ENCODE measurements around the gene SQSTM1. TPM values are rescaled to one million over a fixed set of nuclear protein-coding genes. Genes with fewer than 3 reads are reported as not detected.

SQSTM1 gene
- total RNA-seq, 1 experiment from 2014 or later, result 100.0 TPM

DNA sequence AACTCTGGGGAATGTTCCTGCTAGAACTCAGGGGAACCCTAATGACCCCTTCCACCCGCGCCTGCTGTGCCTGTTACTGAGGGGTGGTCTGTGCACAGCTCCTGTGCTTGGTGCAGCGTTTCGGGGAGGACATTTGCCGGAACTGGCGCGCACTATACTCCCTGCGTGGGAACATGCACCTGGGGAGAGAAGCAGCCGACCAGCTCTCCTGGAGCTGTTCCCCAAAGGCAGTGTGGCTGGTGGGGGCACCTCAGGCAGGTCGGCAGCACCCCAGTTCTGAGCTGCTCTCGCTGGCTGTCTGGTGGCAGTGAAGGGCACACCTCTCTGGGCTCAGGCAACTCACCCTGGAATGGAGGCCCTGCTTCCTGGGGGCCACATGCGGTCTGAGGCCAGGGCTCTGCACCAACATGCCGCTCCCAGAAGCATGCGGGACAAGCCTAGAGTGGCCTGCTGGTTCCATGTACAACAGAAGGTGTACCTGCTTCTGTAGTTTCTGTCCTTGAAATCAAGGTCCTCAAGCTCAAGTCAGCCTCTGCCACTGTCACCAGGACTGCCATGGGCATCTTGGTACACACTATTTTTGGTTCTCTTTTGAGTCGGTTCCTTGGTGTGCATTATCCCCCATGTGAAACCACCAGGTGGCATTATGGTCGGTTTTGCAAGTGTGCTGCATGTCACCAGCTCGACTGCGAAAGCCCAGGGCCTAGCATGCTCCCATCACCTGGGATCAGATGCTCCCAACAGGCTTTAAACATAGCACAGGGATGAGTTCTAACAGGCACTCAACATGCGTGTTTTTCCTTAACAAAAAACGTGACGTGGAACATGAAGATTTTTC lies 45.8 kb downstream of the SQSTM1 start:
- Histone ChIP-seq H3K79me2 (ENCODE audit: low read length) (no peaks in the 10 kb centered on the region), H2AFZ (ENCODE audit: low read length) (no peak overlapping the region), H3K4me1 (ENCODE audit: low read length) (no peaks in the 10 kb centered on the region), H4K20me1 (ENCODE audit: insufficient read depth, low read depth, low read length) (no peaks in the 10 kb centered on the region), H3K27ac (ENCODE audit: low read length) (no peak overlapping the region), H3K9me3 (ENCODE audit: low read length) (no peaks in the 10 kb centered on the region), H3K9me2 (replicated peaks; ENCODE audit: insufficient read depth, low read length) (no peaks in the 10 kb centered on the region), H3K27me3 (ENCODE audit: low read length) (no peaks in the 10 kb centered on the region), H3K9ac (ENCODE audit: low read length) (no peak overlapping the region), H3K4me3 (ENCODE audit: low read length) (no peak overlapping the region), H3K36me3 (ENCODE audit: insufficient read depth, low read length) (peaks cover 10% of the 10 kb centered on the region), H3K4me2 (ENCODE audit: low read depth, low read length, poor library complexity, severe bottlenecking) (no peak overlapping the region)
- peak; percentile 57 for DNase-seq

DNA sequence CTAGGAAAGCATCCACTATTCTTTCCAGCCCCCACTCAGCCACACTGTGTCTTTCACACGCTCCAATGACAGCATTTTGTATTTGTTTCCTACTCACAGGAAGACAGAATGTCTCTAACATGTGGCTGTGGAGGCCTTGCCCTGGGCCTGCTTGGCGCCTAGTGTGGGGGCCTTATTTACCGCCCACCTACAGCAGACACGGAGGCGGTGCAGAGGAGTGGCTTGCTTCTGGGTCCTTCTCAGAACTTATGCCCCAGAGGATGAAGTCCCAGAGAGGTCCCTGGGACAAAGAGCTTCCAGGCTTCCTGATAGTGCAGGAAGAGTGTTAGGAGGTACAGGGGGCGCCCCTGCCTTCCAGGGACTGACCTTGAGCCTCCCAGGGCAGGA lies 46.4 kb downstream of the SQSTM1 start:
- Histone ChIP-seq H3K9ac (ENCODE audit: low read length) (no peak overlapping the region), H2AFZ (ENCODE audit: low read length) (no peak overlapping the region)

DNA sequence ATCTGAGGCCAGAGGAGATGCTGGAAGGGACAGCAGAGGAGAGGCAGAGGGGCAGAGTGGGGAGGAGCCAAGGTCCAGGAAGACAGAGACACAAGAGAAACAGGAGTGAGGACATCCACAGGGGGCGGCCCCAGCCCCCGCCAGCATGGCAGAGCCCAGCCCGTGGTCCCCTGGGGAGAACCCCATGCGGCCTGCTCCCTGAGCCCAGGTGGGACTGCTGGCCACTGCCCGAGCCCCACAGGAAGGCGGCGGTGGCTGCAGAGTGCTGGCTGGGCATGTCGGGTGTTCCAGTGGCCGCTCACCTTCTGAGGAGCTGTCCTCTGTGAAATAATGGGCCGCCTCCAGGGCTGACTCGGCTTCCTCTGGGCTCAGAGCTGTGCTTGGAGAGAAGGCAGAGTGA lies 46.8 kb downstream of the SQSTM1 start:
- no peak for DNase-seq
- H3K4me3 ChIP-seq (ENCODE audit: low read length), result no peak overlapping the region
- no peak overlapping the region for H3K27ac ChIP-seq (ENCODE audit: low read length)
- no peaks in the 10 kb centered on the region for H3K9me2 ChIP-seq (replicated peaks; ENCODE audit: insufficient read depth, low read length)
- no peaks in the 10 kb centered on the region for H3K27me3 ChIP-seq (ENCODE audit: low read length)
- no peak overlapping the region for H3K4me2 ChIP-seq (ENCODE audit: low read depth, low read length, poor library complexity, severe bottlenecking)
- no peaks in the 10 kb centered on the region for H3K4me1 ChIP-seq (ENCODE audit: low read length)
- peaks cover 10% of the 10 kb centered on the region for H3K36me3 ChIP-seq (ENCODE audit: insufficient read depth, low read length)
- no peak overlapping the region for H3K9ac ChIP-seq (ENCODE audit: low read length)
- H2AFZ ChIP-seq (ENCODE audit: low read length), result no peak overlapping the region
- H3K9me3 ChIP-seq (ENCODE audit: low read length), result no peaks in the 10 kb centered on the region
- no peaks in the 10 kb centered on the region for H4K20me1 ChIP-seq (ENCODE audit: insufficient read depth, low read depth, low read length)
- H3K79me2 ChIP-seq (ENCODE audit: low read length), result no peaks in the 10 kb centered on the region

More for the DNA sequence above, 46.4 kb downstream of the SQSTM1 start:
- Histone ChIP-seq H3K4me3 (ENCODE audit: low read length) (no peak overlapping the region), H3K27me3 (ENCODE audit: low read length) (no peaks in the 10 kb centered on the region), H3K4me1 (ENCODE audit: low read length) (no peaks in the 10 kb centered on the region), H3K79me2 (ENCODE audit: low read length) (no peaks in the 10 kb centered on the region), H4K20me1 (ENCODE audit: insufficient read depth, low read depth, low read length) (no peaks in the 10 kb centered on the region), H3K27ac (ENCODE audit: low read length) (no peak overlapping the region), H3K36me3 (ENCODE audit: insufficient read depth, low read length) (peaks cover 10% of the 10 kb centered on the region), H3K4me2 (ENCODE audit: low read depth, low read length, poor library complexity, severe bottlenecking) (no peak overlapping the region), H3K9me3 (ENCODE audit: low read length) (no peaks in the 10 kb centered on the region), H3K9me2 (replicated peaks; ENCODE audit: insufficient read depth, low read length) (no peaks in the 10 kb centered on the region)
- DNase-seq, result no peak

DNA sequence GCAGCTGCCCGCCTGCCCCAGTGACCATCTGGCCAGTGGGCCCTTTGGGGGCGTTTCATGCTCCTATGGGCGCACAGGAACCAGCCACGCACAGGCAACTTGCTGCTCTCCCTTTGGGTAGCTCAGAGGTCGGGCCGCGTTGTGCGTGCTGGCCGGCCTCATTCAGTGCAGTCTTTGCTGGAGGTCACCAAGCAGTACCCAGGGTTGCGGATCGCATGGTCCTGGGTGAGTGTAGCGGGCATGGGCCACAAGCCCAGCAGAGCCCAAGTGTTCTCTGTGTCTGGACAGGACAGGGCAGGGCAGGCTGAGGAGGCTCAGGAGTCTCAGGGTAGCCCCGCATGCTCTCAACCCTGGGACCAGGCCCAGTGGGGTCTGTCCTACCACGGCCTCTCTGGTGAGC lies 47.8 kb downstream of the SQSTM1 start:
- DNase-seq, result no peak
- Histone ChIP-seq H3K27me3 (ENCODE audit: low read length) (no peaks in the 10 kb centered on the region), H3K36me3 (ENCODE audit: insufficient read depth, low read length) (peaks cover 10% of the 10 kb centered on the region), H3K4me3 (ENCODE audit: low read length) (no peak overlapping the region), H3K4me2 (ENCODE audit: low read depth, low read length, poor library complexity, severe bottlenecking) (no peak overlapping the region), H3K27ac (ENCODE audit: low read length) (no peak overlapping the region), H3K79me2 (ENCODE audit: low read length) (no peaks in the 10 kb centered on the region), H3K9me2 (replicated peaks; ENCODE audit: insufficient read depth, low read length) (no peaks in the 10 kb centered on the region), H2AFZ (ENCODE audit: low read length) (no peak overlapping the region), H3K9me3 (ENCODE audit: low read length) (no peaks in the 10 kb centered on the region), H3K4me1 (ENCODE audit: low read length) (no peaks in the 10 kb centered on the region), H4K20me1 (ENCODE audit: insufficient read depth, low read depth, low read length) (no peaks in the 10 kb centered on the region), H3K9ac (ENCODE audit: low read length) (no peak overlapping the region)

DNA sequence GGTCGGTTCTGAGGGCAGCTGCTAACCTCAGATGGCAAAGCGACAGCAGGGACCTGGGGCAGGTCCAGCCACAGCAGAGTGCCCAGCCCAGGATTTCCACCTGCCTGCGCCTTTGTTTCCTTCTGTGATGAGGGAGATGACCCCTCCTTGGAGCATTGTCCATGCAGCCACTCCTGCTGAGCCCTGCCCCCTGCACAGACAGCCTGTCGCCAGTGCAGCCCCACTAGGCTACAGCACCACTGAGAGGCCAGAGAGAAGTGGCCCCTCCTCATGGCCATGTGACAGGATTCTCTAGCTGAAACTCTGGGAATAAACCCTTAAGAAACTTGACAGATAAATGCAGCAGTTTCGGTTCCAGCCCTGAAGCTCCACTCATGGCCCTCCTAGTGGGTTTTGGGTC lies 48.4 kb downstream of the SQSTM1 start:
- H3K4me2 ChIP-seq (ENCODE audit: low read depth, low read length, poor library complexity, severe bottlenecking), result no peak overlapping the region
- no peak overlapping the region for H2AFZ ChIP-seq (ENCODE audit: low read length)
- H3K9ac ChIP-seq (ENCODE audit: low read length), result no peak overlapping the region
- no peak for DNase-seq
- no peaks in the 10 kb centered on the region for H3K9me2 ChIP-seq (replicated peaks; ENCODE audit: insufficient read depth, low read length)
- H3K9me3 ChIP-seq (ENCODE audit: low read length), result no peaks in the 10 kb centered on the region
- no peaks in the 10 kb centered on the region for H3K4me1 ChIP-seq (ENCODE audit: low read length)
- no peaks in the 10 kb centered on the region for H3K27me3 ChIP-seq (ENCODE audit: low read length)
- H3K36me3 ChIP-seq (ENCODE audit: insufficient read depth, low read length), result peaks cover 11% of the 10 kb centered on the region; the same call in 1 of the 2 replicates
- H4K20me1 ChIP-seq (ENCODE audit: insufficient read depth, low read depth, low read length), result no peaks in the 10 kb centered on the region
- no peak overlapping the region for H3K4me3 ChIP-seq (ENCODE audit: low read length)
- H3K27ac ChIP-seq (ENCODE audit: low read length), result no peak overlapping the region
- H3K79me2 ChIP-seq (ENCODE audit: low read length), result no peaks in the 10 kb centered on the region

DNA sequence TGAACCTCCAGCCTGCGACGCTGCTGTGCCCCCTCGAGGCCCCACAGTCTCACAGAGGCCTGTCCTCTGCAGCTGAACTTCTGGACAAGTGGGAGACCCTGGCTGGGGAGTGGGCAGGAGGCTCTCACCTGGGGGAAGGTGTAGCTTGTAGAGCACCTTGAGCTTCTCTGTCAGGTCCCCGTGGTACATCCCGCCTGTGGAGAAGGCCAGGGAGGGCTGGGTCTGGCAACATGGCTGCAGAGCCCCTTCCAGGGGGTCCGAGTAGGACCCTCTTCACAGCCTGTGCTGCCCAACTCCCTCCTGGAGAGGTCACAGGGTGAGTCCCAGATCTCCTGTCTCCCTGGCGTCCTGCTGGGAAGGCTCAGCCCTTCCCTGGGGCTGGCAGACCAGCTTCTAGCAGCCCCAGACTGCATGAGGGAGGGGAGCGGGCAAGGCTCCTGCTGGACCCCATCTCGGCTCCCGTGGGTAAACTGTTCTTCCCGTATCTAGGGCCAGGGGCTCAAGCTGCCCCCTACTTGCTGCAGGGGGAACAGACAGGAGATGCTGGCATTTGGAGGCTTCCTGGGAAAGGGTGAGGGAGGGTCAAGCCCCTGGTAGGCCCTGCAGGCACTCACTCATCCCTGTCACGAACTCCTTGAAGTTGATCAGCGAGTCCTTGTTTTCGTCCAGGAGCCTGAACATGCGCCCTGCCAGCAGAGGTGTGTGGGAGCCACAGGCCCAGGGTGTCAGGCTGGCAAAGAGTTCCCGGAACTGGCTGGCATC lies 49.1 kb downstream of the SQSTM1 start:
- Histone ChIP-seq H3K9me2 (replicated peaks; ENCODE audit: insufficient read depth, low read length) (no peaks in the 10 kb centered on the region), H3K9ac (ENCODE audit: low read length) (no peak overlapping the region), H3K4me3 (ENCODE audit: low read length) (no peak overlapping the region), H4K20me1 (ENCODE audit: insufficient read depth, low read depth, low read length) (no peaks in the 10 kb centered on the region), H3K27me3 (ENCODE audit: low read length) (no peaks in the 10 kb centered on the region), H3K4me2 (ENCODE audit: low read depth, low read length, poor library complexity, severe bottlenecking) (no peak overlapping the region), H3K36me3 (ENCODE audit: insufficient read depth, low read length) (peaks cover 11% of the 10 kb centered on the region; the same call in 1 of the 2 replicates), H3K27ac (ENCODE audit: low read length) (no peak overlapping the region), H3K9me3 (ENCODE audit: low read length) (no peaks in the 10 kb centered on the region), H3K79me2 (ENCODE audit: low read length) (no peaks in the 10 kb centered on the region), H3K4me1 (ENCODE audit: low read length) (no peaks in the 10 kb centered on the region), H2AFZ (ENCODE audit: low read length) (no peak overlapping the region)
- no peak for DNase-seq

DNA sequence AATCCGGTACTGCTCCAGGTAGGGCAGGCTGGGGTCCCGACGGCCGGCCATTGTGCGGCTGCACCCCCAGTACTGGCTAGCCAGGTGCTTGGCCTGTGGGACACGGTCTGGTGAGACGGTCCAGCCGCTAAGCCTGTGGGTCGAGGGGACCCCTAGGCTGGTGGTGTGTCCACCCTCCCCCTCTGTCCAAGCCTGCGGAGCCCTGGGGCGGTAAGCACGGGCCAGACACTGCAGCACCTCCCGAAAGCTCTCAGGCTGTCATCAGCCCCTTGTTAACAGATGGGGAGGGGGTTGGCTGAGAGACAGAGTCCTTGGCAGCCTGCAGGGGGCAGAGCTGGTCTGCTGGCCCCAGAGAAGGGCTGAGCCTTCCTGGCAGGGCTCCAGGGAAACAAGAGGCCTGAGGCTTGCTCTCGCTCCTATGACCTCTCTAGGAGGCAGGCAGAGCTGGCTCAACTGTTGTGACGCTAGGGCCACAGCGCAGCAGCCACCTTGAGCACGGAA lies 49.7 kb downstream of the SQSTM1 start:
- Histone ChIP-seq H3K9me2 (replicated peaks; ENCODE audit: insufficient read depth, low read length) (no peaks in the 10 kb centered on the region), H3K27ac (ENCODE audit: low read length) (no peak overlapping the region), H3K9ac (ENCODE audit: low read length) (no peak overlapping the region), H2AFZ (ENCODE audit: low read length) (no peak overlapping the region), H3K36me3 (ENCODE audit: insufficient read depth, low read length) (peaks cover 11% of the 10 kb centered on the region; the same call in 1 of the 2 replicates), H3K4me3 (ENCODE audit: low read length) (no peak overlapping the region), H4K20me1 (ENCODE audit: insufficient read depth, low read depth, low read length) (no peaks in the 10 kb centered on the region), H3K79me2 (ENCODE audit: low read length) (no peaks in the 10 kb centered on the region), H3K9me3 (ENCODE audit: low read length) (no peaks in the 10 kb centered on the region), H3K4me2 (ENCODE audit: low read depth, low read length, poor library complexity, severe bottlenecking) (no peak overlapping the region), H3K27me3 (ENCODE audit: low read length) (no peaks in the 10 kb centered on the region), H3K4me1 (ENCODE audit: low read length) (no peaks in the 10 kb centered on the region)
- peak; percentile 80 for DNase-seq

DNA sequence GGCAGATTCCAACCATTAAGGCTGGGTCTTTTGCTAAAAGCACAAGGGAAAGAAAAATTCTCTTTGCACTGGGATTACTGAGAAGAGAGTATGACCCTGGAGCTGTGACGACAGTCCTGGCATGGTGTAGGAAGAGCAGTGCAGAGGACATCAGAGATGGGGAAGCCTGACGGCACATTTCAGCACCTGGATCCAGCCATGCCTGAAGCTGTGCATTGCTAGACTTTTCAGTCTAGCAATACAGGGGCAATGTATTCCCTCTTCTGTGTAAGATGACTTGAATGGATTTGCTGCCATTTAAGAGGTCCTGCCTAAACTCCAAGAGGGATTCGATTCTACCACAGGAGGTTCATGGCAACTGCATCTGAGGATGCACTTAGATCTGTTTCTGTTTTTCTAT lies 50.2 kb downstream of the SQSTM1 start:
- H3K4me3 ChIP-seq (ENCODE audit: low read length), result no peak overlapping the region
- H3K27me3 ChIP-seq (ENCODE audit: low read length), result no peaks in the 10 kb centered on the region
- H3K4me2 ChIP-seq (ENCODE audit: low read depth, low read length, poor library complexity, severe bottlenecking), result no peak overlapping the region
- DNase-seq, result no peak
- no peaks in the 10 kb centered on the region for H4K20me1 ChIP-seq (ENCODE audit: insufficient read depth, low read depth, low read length)
- peaks cover 11% of the 10 kb centered on the region; the same call in 1 of the 2 replicates for H3K36me3 ChIP-seq (ENCODE audit: insufficient read depth, low read length)
- H3K9me3 ChIP-seq (ENCODE audit: low read length), result no peaks in the 10 kb centered on the region
- H3K79me2 ChIP-seq (ENCODE audit: low read length), result no peaks in the 10 kb centered on the region
- H3K27ac ChIP-seq (ENCODE audit: low read length), result no peak overlapping the region
- H3K9ac ChIP-seq (ENCODE audit: low read length), result no peak overlapping the region
- H3K9me2 ChIP-seq (replicated peaks; ENCODE audit: insufficient read depth, low read length), result no peaks in the 10 kb centered on the region
- no peak overlapping the region for H2AFZ ChIP-seq (ENCODE audit: low read length)
- H3K4me1 ChIP-seq (ENCODE audit: low read length), result no peaks in the 10 kb centered on the region
